ENCODE data around the gene PTPRCAP.

GRCh38 chr11:67397986-67398660 lies 39.4 kb downstream of the PTPRCAP start:
- TF ChIP-seq CTCF (IDR thresholded peaks at IDR 0.05) (no peak), POLR2A (IDR thresholded peaks at IDR 0.05) (no peak)
